ENCODE results near the gene DYNLT3. TPM values are rescaled to one million over a fixed set of nuclear protein-coding genes. Genes with fewer than 3 reads are reported as not detected.

Gene DYNLT3
- total RNA-seq, 2 donors from 2014 or later = 21.5 to 28.9 TPM

- H3K4me3 Mint-ChIP-seq = peak overlapping the region in 1 of 2 donors; percentile 25
- peaks cover 3 to 4% of the 10 kb centered on the region in 2 donors for H3K9me3 Mint-ChIP-seq
- peak overlapping the region; percentile 85 for H3K27ac Mint-ChIP-seq
- peaks cover 29% of the 10 kb centered on the region for H3K27me3 Mint-ChIP-seq (ENCODE audit: low read depth)
- DNase-seq (no peak), ATAC-seq (replicated peaks in 1 of 2) (peak; percentile 45 to 49)
- H3K36me3 Mint-ChIP-seq (ENCODE audit: insufficient read depth in 2 of 2) = peaks cover 3 to 11% of the 10 kb centered on the region in 2 donors
- H3K4me1 Mint-ChIP-seq (ENCODE audit: low read depth) = peaks cover 13% of the 10 kb centered on the region
Observed at GRCh38 chrX:37867536-37868153, 20.3 kb upstream of the DYNLT3 start.

GRCh38 chrX:37863728-37864127, 16.4 kb upstream of the DYNLT3 start:
- peaks cover 13% of the 10 kb centered on the region for H3K4me1 Mint-ChIP-seq (ENCODE audit: low read depth)
- peaks cover 40% of the 10 kb centered on the region for H3K27me3 Mint-ChIP-seq (ENCODE audit: low read depth)
- peaks cover 3 to 6% of the 10 kb centered on the region in 2 donors for H3K36me3 Mint-ChIP-seq (ENCODE audit: insufficient read depth in 2 of 2)
- no peak overlapping the region for H3K4me3 Mint-ChIP-seq
- H3K9me3 Mint-ChIP-seq = peaks cover 3 to 4% of the 10 kb centered on the region in 2 donors
- no peak overlapping the region for H3K27ac Mint-ChIP-seq
- ATAC-seq (replicated peaks in 1 of 2) (no peak), DNase-seq (no peak)

GRCh38 chrX:37862851-37863250, 15.5 kb upstream of the DYNLT3 start:
- Mint-ChIP-seq H3K27me3 (ENCODE audit: low read depth) (peaks cover 37% of the 10 kb centered on the region), H3K4me3 (no peak overlapping the region), H3K9me3 (peaks cover 1 to 3% of the 10 kb centered on the region in 2 donors), H3K36me3 (ENCODE audit: insufficient read depth in 2 of 2) (peaks cover 0 to 4% of the 10 kb centered on the region in 2 donors), H3K27ac (no peak overlapping the region), H3K4me1 (ENCODE audit: low read depth) (peaks cover 7% of the 10 kb centered on the region)
- DNase-seq = no peak
- ATAC-seq (replicated peaks in 1 of 2) = no peak

GRCh38 chrX:37860721-37861120, 13.3 kb upstream of the DYNLT3 start:
- H3K36me3 Mint-ChIP-seq (ENCODE audit: insufficient read depth in 2 of 2) = no peaks in the 10 kb centered on the region
- no peak overlapping the region for H3K4me3 Mint-ChIP-seq

GRCh38 chrX:37854748-37855147, 7.4 kb upstream of the DYNLT3 start:
- peaks cover 3% of the 10 kb centered on the region for H3K4me1 Mint-ChIP-seq (ENCODE audit: low read depth)
- H3K4me3 Mint-ChIP-seq = no peak overlapping the region
- no peak for ATAC-seq (replicated peaks in 1 of 2)
- H3K27ac Mint-ChIP-seq = no peak overlapping the region
- DNase-seq = no peak
- H3K27me3 Mint-ChIP-seq (ENCODE audit: low read depth) = peaks cover 24% of the 10 kb centered on the region
- no peaks in the 10 kb centered on the region for H3K9me3 Mint-ChIP-seq
- no peaks in the 10 kb centered on the region for H3K36me3 Mint-ChIP-seq (ENCODE audit: insufficient read depth in 2 of 2)

More at GRCh38 chrX:37860721-37861120, 13.3 kb upstream of the DYNLT3 start:
- ATAC-seq (replicated peaks in 1 of 2) = no peak
- no peak overlapping the region for H3K27ac Mint-ChIP-seq
- H3K27me3 Mint-ChIP-seq (ENCODE audit: low read depth) = peaks cover 42% of the 10 kb centered on the region
- no peaks in the 10 kb centered on the region for H3K9me3 Mint-ChIP-seq
- H3K4me1 Mint-ChIP-seq (ENCODE audit: low read depth) = no peaks in the 10 kb centered on the region
- no peak for DNase-seq

- no peak overlapping the region for H3K4me3 Mint-ChIP-seq
- ATAC-seq (replicated peaks in 1 of 2) (no peak), DNase-seq (no peak)
- H3K4me1 Mint-ChIP-seq (ENCODE audit: low read depth) = peaks cover 8% of the 10 kb centered on the region
- H3K9me3 Mint-ChIP-seq = peaks cover 0 to 3% of the 10 kb centered on the region in 2 donors
- H3K27ac Mint-ChIP-seq = no peak overlapping the region
- H3K36me3 Mint-ChIP-seq (ENCODE audit: insufficient read depth in 2 of 2) = no peaks in the 10 kb centered on the region
- peaks cover 27% of the 10 kb centered on the region for H3K27me3 Mint-ChIP-seq (ENCODE audit: low read depth)
Observed at GRCh38 chrX:37854148-37854547, 6.8 kb upstream of the DYNLT3 start.

GRCh38 chrX:37847733-37848197, 394 bp upstream of the DYNLT3 start:
- Mint-ChIP-seq H3K4me1 (ENCODE audit: low read depth) (peaks cover 20% of the 10 kb centered on the region), H3K4me3 (peak overlapping the region; percentile 77 to 85), H3K27ac (peak overlapping the region; percentile 92), H3K9me3 (peaks cover 0 to 3% of the 10 kb centered on the region in 2 donors), H3K36me3 (ENCODE audit: insufficient read depth in 2 of 2) (peaks cover 0 to 1% of the 10 kb centered on the region in 2 donors), H3K27me3 (ENCODE audit: low read depth) (peaks cover 10% of the 10 kb centered on the region)
- DNase-seq (no peak), ATAC-seq (replicated peaks in 1 of 2) (peak; percentile 12 to 44)

- DNase-seq (no peak), ATAC-seq (replicated peaks in 1 of 2) (peak; percentile 28 to 31)
- peaks cover 0 to 3% of the 10 kb centered on the region in 2 donors for H3K9me3 Mint-ChIP-seq
- peaks cover 20% of the 10 kb centered on the region for H3K4me1 Mint-ChIP-seq (ENCODE audit: low read depth)
- peaks cover 9% of the 10 kb centered on the region for H3K27me3 Mint-ChIP-seq (ENCODE audit: low read depth)
- peaks cover 0 to 1% of the 10 kb centered on the region in 2 donors for H3K36me3 Mint-ChIP-seq (ENCODE audit: insufficient read depth in 2 of 2)
- H3K27ac Mint-ChIP-seq = peak overlapping the region; percentile 95
- H3K4me3 Mint-ChIP-seq = peak overlapping the region; percentile 77 to 90
Observed at GRCh38 chrX:37846558-37846933, 825 bp downstream of the DYNLT3 start.

- Mint-ChIP-seq H3K27ac (peak overlapping the region; percentile 95), H3K27me3 (ENCODE audit: low read depth) (peaks cover 5% of the 10 kb centered on the region), H3K36me3 (ENCODE audit: insufficient read depth in 2 of 2) (peaks cover 0 to 1% of the 10 kb centered on the region in 2 donors), H3K4me3 (peak overlapping the region; percentile 77 to 90), H3K4me1 (ENCODE audit: low read depth) (peaks cover 20% of the 10 kb centered on the region), H3K9me3 (peaks cover 0 to 3% of the 10 kb centered on the region in 2 donors)
- peak in 1 of 2 donors; percentile 6 for DNase-seq
- peak; percentile 55 to 59 for ATAC-seq (replicated peaks in 1 of 2)
Observed at GRCh38 chrX:37846141-37846540, 1.2 kb downstream of the DYNLT3 start.

GRCh38 chrX:37844622-37845021, 2.7 kb downstream of the DYNLT3 start:
- peaks cover 0 to 2% of the 10 kb centered on the region in 2 donors for H3K9me3 Mint-ChIP-seq
- H3K36me3 Mint-ChIP-seq (ENCODE audit: insufficient read depth in 2 of 2) = peaks cover 0 to 2% of the 10 kb centered on the region in 2 donors
- peaks cover 2% of the 10 kb centered on the region for H3K27me3 Mint-ChIP-seq (ENCODE audit: low read depth)
- DNase-seq = no peak
- ATAC-seq (replicated peaks in 1 of 2) = no peak
- peaks cover 16% of the 10 kb centered on the region for H3K4me1 Mint-ChIP-seq (ENCODE audit: low read depth)
- H3K4me3 Mint-ChIP-seq = peak overlapping the region in 1 of 2 donors; percentile 43
- H3K27ac Mint-ChIP-seq = no peak overlapping the region

GRCh38 chrX:37840931-37841330, 6.4 kb downstream of the DYNLT3 start:
- DNase-seq = no peak
- Mint-ChIP-seq H3K4me1 (ENCODE audit: low read depth) (peaks cover 11% of the 10 kb centered on the region), H3K27ac (no peak overlapping the region), H3K9me3 (no peaks in the 10 kb centered on the region), H3K36me3 (ENCODE audit: insufficient read depth in 2 of 2) (peaks cover 2% of the 10 kb centered on the region in 2 donors), H3K4me3 (no peak overlapping the region), H3K27me3 (ENCODE audit: low read depth) (no peaks in the 10 kb centered on the region)
- ATAC-seq (replicated peaks in 1 of 2) = no peak

- no peak overlapping the region for H3K27ac Mint-ChIP-seq
- DNase-seq = no peak
Observed at GRCh38 chrX:37834937-37835336, 12.4 kb downstream of the DYNLT3 start.

GRCh38 chrX:37830371-37830770, 17.0 kb downstream of the DYNLT3 start:
- H3K27ac Mint-ChIP-seq = no peak overlapping the region
- DNase-seq (no peak), ATAC-seq (replicated peaks in 1 of 2) (no peak)
- H3K36me3 Mint-ChIP-seq (ENCODE audit: insufficient read depth in 2 of 2) = no peaks in the 10 kb centered on the region
- H3K4me1 Mint-ChIP-seq (ENCODE audit: low read depth) = peaks cover 5% of the 10 kb centered on the region
- H3K9me3 Mint-ChIP-seq = no peaks in the 10 kb centered on the region
- H3K4me3 Mint-ChIP-seq = no peak overlapping the region
- H3K27me3 Mint-ChIP-seq (ENCODE audit: low read depth) = no peaks in the 10 kb centered on the region

More at GRCh38 chrX:37834937-37835336, 12.4 kb downstream of the DYNLT3 start:
- Mint-ChIP-seq H3K27me3 (ENCODE audit: low read depth) (no peaks in the 10 kb centered on the region), H3K9me3 (no peaks in the 10 kb centered on the region), H3K36me3 (ENCODE audit: insufficient read depth in 2 of 2) (peaks cover 2% of the 10 kb centered on the region in 2 donors), H3K4me3 (no peak overlapping the region), H3K4me1 (ENCODE audit: low read depth) (peaks cover under 1% of the 10 kb centered on the region)
- ATAC-seq (replicated peaks in 1 of 2) = no peak

- H3K4me3 Mint-ChIP-seq = no peak overlapping the region
- peaks cover 8% of the 10 kb centered on the region for H3K4me1 Mint-ChIP-seq (ENCODE audit: low read depth)
- peaks cover 1% of the 10 kb centered on the region for H3K27me3 Mint-ChIP-seq (ENCODE audit: low read depth)
- peak overlapping the region; percentile 46 for H3K27ac Mint-ChIP-seq
- no peaks in the 10 kb centered on the region for H3K9me3 Mint-ChIP-seq
- DNase-seq = no peak
- H3K36me3 Mint-ChIP-seq (ENCODE audit: insufficient read depth in 2 of 2) = no peaks in the 10 kb centered on the region
- no peak for ATAC-seq (replicated peaks in 1 of 2)
Observed at GRCh38 chrX:37829721-37830120, 17.6 kb downstream of the DYNLT3 start.
